Prostate gland (tissue), 2 donors: ENCODE results near the gene UBE2Q2.

ENCODE experiments used
- POLR2A ChIP-seq: fragments of 450-650 bp; IDR thresholded peaks from one replicate; pipeline ENCODE4 v1.6.1; 2016; ENCODE audit warnings: antibody characterized with exemption, mild to moderate bottlenecking
- TF ChIP-seq, protein P1 (sequence below), 4 experiments: fragments of 200-600 bp in 2 of 4; fragments of 450-650 bp in 2 of 4; sonication (generic) in 2 of 4; IDR thresholded peaks; 1 replicate in 3 of 4; 2 replicates in 1 of 4; pipeline ENCODE4 v1.5.1; 2016 to 2019; ENCODE audit warnings: antibody characterized with exemption in 4 of 4, mild to moderate bottlenecking in 2 of 4, moderate library complexity in 2 of 4

DNA sequence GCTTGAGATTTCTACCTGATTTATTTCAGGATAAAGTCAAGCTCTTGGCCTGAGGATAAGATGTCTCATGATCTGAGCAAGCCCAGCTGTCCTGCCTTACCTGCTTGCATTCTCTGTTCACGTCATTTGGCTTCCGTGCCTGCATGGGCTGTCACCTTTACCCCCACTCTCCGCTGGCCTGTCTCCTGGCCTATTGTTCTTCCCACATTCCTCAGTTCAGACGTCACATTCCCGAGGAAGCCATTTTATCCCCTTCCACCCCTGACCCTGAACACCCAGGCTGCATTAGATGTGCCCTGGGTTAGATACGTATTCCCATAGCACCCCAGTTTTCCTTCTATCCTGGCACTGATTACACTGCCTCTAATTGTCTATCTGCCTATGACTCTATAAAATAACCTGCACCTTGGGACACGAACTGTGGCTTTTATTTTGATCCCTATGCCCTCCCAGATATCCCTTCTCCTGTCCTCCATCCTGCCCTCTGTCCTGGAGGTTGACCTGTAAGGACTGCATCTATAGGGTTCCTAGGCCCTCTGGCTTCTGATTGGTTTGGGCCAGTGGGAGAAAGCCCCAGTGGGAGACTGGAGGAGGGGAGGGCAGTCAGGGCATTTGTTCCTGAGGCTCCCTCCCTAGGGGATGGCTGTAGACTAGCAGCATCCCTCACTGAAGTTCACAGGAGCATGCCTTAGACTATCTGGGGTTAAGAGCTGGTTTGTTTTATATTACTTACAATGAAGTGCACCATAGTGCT, 19.2 kb upstream of the UBE2Q2 start:
- TF ChIP-seq, protein P1, sequence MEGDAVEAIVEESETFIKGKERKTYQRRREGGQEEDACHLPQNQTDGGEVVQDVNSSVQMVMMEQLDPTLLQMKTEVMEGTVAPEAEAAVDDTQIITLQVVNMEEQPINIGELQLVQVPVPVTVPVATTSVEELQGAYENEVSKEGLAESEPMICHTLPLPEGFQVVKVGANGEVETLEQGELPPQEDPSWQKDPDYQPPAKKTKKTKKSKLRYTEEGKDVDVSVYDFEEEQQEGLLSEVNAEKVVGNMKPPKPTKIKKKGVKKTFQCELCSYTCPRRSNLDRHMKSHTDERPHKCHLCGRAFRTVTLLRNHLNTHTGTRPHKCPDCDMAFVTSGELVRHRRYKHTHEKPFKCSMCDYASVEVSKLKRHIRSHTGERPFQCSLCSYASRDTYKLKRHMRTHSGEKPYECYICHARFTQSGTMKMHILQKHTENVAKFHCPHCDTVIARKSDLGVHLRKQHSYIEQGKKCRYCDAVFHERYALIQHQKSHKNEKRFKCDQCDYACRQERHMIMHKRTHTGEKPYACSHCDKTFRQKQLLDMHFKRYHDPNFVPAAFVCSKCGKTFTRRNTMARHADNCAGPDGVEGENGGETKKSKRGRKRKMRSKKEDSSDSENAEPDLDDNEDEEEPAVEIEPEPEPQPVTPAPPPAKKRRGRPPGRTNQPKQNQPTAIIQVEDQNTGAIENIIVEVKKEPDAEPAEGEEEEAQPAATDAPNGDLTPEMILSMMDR (IDR thresholded peaks at IDR 0.05) = no peak
- TF ChIP-seq POLR2A = no peak
